DOHH2 (cell line): ENCODE measurements around the gene PTGER2.

Experiments used
- H3F3A ChIP-seq: fragments of 200-600 bp; sonication (generic), shearing (Covaris generic); 2 replicates; pipeline ENCODE4 v1.6.0; 2016; ENCODE audit warnings: antibody characterized with exemption, mild to moderate bottlenecking; ENCODE audit not compliant: control insufficient read depth, insufficient read depth
- H3K27ac ChIP-seq: fragments of 200-600 bp; sonication (generic); 2 replicates; pipeline ENCODE4 v1.5.1; 2014; ENCODE audit warnings: low read depth, mild to moderate bottlenecking, low read length, moderate library complexity
- H3K27me3 ChIP-seq: fragments of 200-600 bp; sonication (generic); 2 replicates; pipeline ENCODE4 v1.6.1; 2014; ENCODE audit warnings: mild to moderate bottlenecking, low read length, mixed read lengths; ENCODE audit not compliant: control insufficient read depth
- H3K36me3 ChIP-seq: fragments of 200-600 bp; sonication (generic); 2 replicates; pipeline ENCODE4 v1.6.1; 2014; ENCODE audit warnings: mild to moderate bottlenecking, low read length, moderate library complexity, mixed read lengths; ENCODE audit not compliant: control insufficient read depth
- H3K4me1 ChIP-seq: fragments of 200-600 bp; sonication (generic); 2 replicates; pipeline ENCODE4 v1.6.1; 2014; ENCODE audit warnings: mild to moderate bottlenecking, low read length, mixed read lengths; ENCODE audit not compliant: control insufficient read depth
- H3K4me2 ChIP-seq: fragments of 200-600 bp; sonication (generic); 2 replicates; pipeline ENCODE4 v1.6.0; 2014; ENCODE audit warnings: mild to moderate bottlenecking, low read length, moderate library complexity
- H3K4me3 ChIP-seq: fragments of 200-600 bp; sonication (generic); 2 replicates; pipeline ENCODE4 v1.5.1; 2014; ENCODE audit warnings: mild to moderate bottlenecking, low read length, mixed read lengths
- H3K79me2 ChIP-seq: fragments of 200-600 bp; sonication (generic); 2 replicates; pipeline ENCODE4 v1.6.1; 2014; ENCODE audit warnings: mild to moderate bottlenecking, low read length, mixed read lengths; ENCODE audit not compliant: control insufficient read depth
- H3K9me2 ChIP-seq: fragments of 200-600 bp; sonication (generic); replicated peaks from 2 replicates; pipeline ENCODE4 v1.6.1; 2014; ENCODE audit warnings: mild to moderate bottlenecking, low read length, mixed read lengths; ENCODE audit not compliant: control insufficient read depth
- H3K9me3 ChIP-seq: fragments of 200-600 bp; sonication (generic); 2 replicates; pipeline ENCODE4 v1.6.1; 2014; ENCODE audit warnings: antibody characterized with exemption, low read length, mixed read lengths; ENCODE audit not compliant: control insufficient read depth, insufficient read depth
- H4K20me1 ChIP-seq: fragments of 200-600 bp; sonication (generic); 2 replicates; pipeline ENCODE4 v1.6.0; 2014; ENCODE audit warnings: low read depth, mild to moderate bottlenecking, antibody characterized with exemption, low read length, moderate library complexity; ENCODE audit not compliant: control insufficient read depth, insufficient read depth
- EZH2phosphoT487 ChIP-seq: fragments of 200-600 bp; sonication (generic); IDR thresholded peaks from 2 replicates; pipeline ENCODE4 v1.6.1; 2017; ENCODE audit warnings: borderline replicate concordance, mild to moderate bottlenecking, antibody characterized with exemption, low read length, moderate library complexity, mixed read lengths
- TF ChIP-seq, protein P1 (sequence below): fragments of 200-600 bp; sonication (generic); IDR thresholded peaks from one replicate; pipeline ENCODE4 v1.5.1; 2014; ENCODE audit warnings: antibody characterized with exemption, mild to moderate bottlenecking, low read depth, low read length; ENCODE audit not compliant: poor library complexity, severe bottlenecking

The PTGER2 gene

DNA sequence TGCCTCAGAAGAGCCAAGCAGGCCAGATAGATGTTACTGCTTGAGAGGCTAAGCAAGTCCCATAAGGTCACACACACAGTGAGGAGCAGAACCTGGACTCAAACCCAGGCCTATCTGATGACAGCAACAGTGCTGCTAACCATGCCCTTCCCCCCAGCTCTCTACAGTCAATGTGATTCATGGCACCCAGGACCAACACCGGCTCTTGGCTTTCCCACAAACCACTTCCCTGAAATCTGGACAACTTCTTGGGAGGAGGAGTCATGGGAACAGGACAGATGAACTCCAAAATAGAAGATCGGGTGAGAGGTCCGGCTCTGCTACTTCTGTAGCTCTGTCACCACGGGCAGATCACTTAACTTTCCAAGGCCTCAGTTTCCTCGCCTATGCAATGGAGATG is 47.3 kb upstream of the PTGER2 start:
- Histone ChIP-seq H3K79me2 (no peaks in the 10 kb centered on the region), H4K20me1 (no peaks in the 10 kb centered on the region), H3K4me3 (no peak overlapping the region), H3K27ac (no peak overlapping the region), H3K9me2 (no peaks in the 10 kb centered on the region), H3K4me2 (no peak overlapping the region), H3K27me3 (no peaks in the 10 kb centered on the region), H3K4me1 (peaks cover 25% of the 10 kb centered on the region), H3F3A (no peaks in the 10 kb centered on the region), H3K9me3 (peaks cover 8% of the 10 kb centered on the region; the same call in 1 of the 2 replicates), H3K36me3 (no peaks in the 10 kb centered on the region)
- no peak for TF ChIP-seq EZH2phosphoT487
- TF ChIP-seq, protein P1, sequence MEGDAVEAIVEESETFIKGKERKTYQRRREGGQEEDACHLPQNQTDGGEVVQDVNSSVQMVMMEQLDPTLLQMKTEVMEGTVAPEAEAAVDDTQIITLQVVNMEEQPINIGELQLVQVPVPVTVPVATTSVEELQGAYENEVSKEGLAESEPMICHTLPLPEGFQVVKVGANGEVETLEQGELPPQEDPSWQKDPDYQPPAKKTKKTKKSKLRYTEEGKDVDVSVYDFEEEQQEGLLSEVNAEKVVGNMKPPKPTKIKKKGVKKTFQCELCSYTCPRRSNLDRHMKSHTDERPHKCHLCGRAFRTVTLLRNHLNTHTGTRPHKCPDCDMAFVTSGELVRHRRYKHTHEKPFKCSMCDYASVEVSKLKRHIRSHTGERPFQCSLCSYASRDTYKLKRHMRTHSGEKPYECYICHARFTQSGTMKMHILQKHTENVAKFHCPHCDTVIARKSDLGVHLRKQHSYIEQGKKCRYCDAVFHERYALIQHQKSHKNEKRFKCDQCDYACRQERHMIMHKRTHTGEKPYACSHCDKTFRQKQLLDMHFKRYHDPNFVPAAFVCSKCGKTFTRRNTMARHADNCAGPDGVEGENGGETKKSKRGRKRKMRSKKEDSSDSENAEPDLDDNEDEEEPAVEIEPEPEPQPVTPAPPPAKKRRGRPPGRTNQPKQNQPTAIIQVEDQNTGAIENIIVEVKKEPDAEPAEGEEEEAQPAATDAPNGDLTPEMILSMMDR = no peak

DNA sequence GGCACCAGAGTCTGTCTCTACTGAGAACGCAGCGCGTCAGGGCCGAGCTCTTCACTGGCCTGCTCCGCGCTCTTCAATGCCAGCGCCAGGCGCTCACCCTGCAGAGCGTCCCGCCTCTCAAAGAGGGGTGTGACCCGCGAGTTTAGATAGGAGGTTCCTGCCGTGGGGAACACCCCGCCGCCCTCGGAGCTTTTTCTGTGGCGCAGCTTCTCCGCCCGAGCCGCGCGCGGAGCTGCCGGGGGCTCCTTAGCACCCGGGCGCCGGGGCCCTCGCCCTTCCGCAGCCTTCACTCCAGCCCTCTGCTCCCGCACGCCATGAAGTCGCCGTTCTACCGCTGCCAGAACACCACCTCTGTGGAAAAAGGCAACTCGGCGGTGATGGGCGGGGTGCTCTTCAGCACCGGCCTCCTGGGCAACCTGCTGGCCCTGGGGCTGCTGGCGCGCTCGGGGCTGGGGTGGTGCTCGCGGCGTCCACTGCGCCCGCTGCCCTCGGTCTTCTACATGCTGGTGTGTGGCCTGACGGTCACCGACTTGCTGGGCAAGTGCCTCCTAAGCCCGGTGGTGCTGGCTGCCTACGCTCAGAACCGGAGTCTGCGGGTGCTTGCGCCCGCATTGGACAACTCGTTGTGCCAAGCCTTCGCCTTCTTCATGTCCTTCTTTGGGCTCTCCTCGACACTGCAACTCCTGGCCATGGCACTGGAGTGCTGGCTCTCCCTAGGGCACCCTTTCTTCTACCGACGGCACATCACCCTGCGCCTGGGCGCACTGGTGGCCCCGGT is 46.4 kb upstream of the PTGER2 start, which contains the start of gene PTGDR:
Gene PTGDR (plus strand): TSS at position 198 of the 778 bp plus-strand sequence. CDS start 117 bp downstream, at position 315.
- no peak for TF ChIP-seq EZH2phosphoT487
- TF ChIP-seq, protein P1 = no peak
- H3K9me3 ChIP-seq = peaks cover 8% of the 10 kb centered on the region; the same call in 1 of the 2 replicates
- H3F3A ChIP-seq = no peaks in the 10 kb centered on the region
- no peak within 1 kb of the TSS for H3K4me2 ChIP-seq
- no peak within 1 kb of the TSS for H3K27ac ChIP-seq
- H4K20me1 ChIP-seq = no peaks in the 10 kb centered on the region
- no peaks in the 10 kb centered on the region for H3K79me2 ChIP-seq
- no peaks in the 10 kb centered on the region for H3K27me3 ChIP-seq
- peaks cover 19% of the 10 kb centered on the region for H3K4me1 ChIP-seq
- H3K4me3 ChIP-seq = no peak within 1 kb of the TSS
- H3K36me3 ChIP-seq = no peaks in the 10 kb centered on the region
- no peaks in the 10 kb centered on the region for H3K9me2 ChIP-seq

DNA sequence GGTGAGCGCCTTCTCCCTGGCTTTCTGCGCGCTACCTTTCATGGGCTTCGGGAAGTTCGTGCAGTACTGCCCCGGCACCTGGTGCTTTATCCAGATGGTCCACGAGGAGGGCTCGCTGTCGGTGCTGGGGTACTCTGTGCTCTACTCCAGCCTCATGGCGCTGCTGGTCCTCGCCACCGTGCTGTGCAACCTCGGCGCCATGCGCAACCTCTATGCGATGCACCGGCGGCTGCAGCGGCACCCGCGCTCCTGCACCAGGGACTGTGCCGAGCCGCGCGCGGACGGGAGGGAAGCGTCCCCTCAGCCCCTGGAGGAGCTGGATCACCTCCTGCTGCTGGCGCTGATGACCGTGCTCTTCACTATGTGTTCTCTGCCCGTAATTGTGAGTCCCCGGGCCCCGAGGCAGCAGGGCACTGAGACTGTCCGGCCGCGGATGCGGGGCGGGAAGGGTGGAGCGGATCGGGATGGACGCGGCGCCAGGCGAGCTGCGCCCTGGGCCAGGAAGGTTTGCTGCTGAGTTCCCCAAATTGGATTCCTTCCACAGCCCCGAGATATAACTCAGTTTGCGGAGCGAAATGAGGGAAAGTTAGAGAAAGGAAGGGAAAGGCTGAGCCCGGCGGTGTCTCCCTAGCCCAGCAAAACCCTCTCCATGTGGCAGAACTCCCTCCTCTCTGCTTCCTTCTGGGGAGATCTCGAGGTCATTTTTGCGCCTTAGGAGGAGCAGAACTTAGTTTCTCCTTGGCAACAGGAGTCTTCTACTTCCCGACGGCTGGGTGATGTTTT is 45.6 kb upstream of the PTGER2 start:
- Histone ChIP-seq H3F3A (no peaks in the 10 kb centered on the region), H3K27ac (no peak overlapping the region), H4K20me1 (no peaks in the 10 kb centered on the region), H3K4me1 (peaks cover 15% of the 10 kb centered on the region), H3K27me3 (no peaks in the 10 kb centered on the region), H3K9me2 (no peaks in the 10 kb centered on the region), H3K9me3 (peaks cover 8% of the 10 kb centered on the region; the same call in 1 of the 2 replicates), H3K79me2 (no peaks in the 10 kb centered on the region), H3K4me3 (no peak overlapping the region), H3K36me3 (no peaks in the 10 kb centered on the region), H3K4me2 (no peak overlapping the region)
- TF ChIP-seq EZH2phosphoT487 = no peak
- TF ChIP-seq, protein P1 = no peak
